Keratinocyte (primary cell): ENCODE measurements around the gene SULT4A1.

Source experiments
- CTCF ChIP-seq, 3 experiments: IDR thresholded peaks in 1 of 3; conservative IDR thresholded peaks in 1 of 3; optimal IDR thresholded peaks in 1 of 3; 2 replicates in 2 of 3; 3 replicates in 1 of 3; pipeline versions ENCODE3 to v1.5.1; 2011; ENCODE audit warnings: low read length in 3 of 3, mild to moderate bottlenecking in 3 of 3, moderate library complexity in 2 of 3, control low read depth in 1 of 3, inconsistent platforms in 1 of 3; ENCODE audit not compliant: insufficient read depth in 2 of 3; ENCODE audit errors: extremely low read depth in 1 of 3
- EZH2 ChIP-seq: IDR thresholded peaks from one replicate; pipeline ENCODE4 v1.6.1; 2012; ENCODE audit warnings: inconsistent platforms, mild to moderate bottlenecking, low read length, moderate library complexity

GRCh38 chr22:43820651-43821305 is 41.5 kb downstream of the SULT4A1 start:
- no peak for TF ChIP-seq EZH2
- no peak for TF ChIP-seq CTCF (optimal IDR thresholded peaks at IDR 0.05 in 1 of 3, IDR thresholded peaks at IDR 0.05 in 1 of 3, conservative IDR thresholded peaks at IDR 0.05 in 1 of 3; ENCODE audit: extremely low read depth in 1 of 3, insufficient read depth in 2 of 3, low read length in 3 of 3)
